OCI-LY7 (cell line): ENCODE data around the gene FAM222A.

Experiments
- EZH2phosphoT487 ChIP-seq: fragments of 200-600 bp; sonication (generic); IDR thresholded peaks from 2 replicates; pipeline ENCODE4 v1.6.1; 2018; ENCODE audit warnings: low read depth, borderline replicate concordance, mild to moderate bottlenecking, mixed run types, antibody characterized with exemption, low read length, moderate library complexity, mixed read lengths
- TF ChIP-seq, protein P1 (sequence below): fragments of 200-600 bp; sonication (generic); conservative IDR thresholded peaks from 2 replicates; pipeline ENCODE4 v1.5.1; 2014; ENCODE audit warnings: mild to moderate bottlenecking, antibody characterized with exemption, low read length, moderate library complexity, mixed read lengths

DNA sequence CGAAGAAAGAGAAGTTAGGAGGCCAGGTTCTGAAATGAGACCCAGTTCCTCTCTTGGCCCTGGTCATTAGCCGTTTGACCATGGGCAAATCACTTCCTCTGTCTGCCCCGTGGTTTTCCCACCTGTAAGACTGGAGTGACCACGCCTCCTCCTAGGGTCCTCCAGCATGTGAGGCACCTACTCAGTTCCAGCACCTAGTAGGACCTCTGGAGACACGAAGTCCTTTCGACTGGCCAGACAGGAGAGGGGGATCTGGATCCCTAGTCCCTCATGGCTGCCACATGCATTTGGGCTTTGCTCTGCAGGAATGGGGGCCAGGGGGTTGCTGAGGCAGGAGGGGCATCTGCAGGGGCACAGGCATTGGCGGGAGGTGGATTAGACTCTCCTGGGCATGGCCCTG is 103.2 kb downstream of the FAM222A start:
- TF ChIP-seq, protein P1, sequence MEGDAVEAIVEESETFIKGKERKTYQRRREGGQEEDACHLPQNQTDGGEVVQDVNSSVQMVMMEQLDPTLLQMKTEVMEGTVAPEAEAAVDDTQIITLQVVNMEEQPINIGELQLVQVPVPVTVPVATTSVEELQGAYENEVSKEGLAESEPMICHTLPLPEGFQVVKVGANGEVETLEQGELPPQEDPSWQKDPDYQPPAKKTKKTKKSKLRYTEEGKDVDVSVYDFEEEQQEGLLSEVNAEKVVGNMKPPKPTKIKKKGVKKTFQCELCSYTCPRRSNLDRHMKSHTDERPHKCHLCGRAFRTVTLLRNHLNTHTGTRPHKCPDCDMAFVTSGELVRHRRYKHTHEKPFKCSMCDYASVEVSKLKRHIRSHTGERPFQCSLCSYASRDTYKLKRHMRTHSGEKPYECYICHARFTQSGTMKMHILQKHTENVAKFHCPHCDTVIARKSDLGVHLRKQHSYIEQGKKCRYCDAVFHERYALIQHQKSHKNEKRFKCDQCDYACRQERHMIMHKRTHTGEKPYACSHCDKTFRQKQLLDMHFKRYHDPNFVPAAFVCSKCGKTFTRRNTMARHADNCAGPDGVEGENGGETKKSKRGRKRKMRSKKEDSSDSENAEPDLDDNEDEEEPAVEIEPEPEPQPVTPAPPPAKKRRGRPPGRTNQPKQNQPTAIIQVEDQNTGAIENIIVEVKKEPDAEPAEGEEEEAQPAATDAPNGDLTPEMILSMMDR = no peak
- TF ChIP-seq EZH2phosphoT487 = no peak
